ENCODE results near the gene MYO6.

DNA sequence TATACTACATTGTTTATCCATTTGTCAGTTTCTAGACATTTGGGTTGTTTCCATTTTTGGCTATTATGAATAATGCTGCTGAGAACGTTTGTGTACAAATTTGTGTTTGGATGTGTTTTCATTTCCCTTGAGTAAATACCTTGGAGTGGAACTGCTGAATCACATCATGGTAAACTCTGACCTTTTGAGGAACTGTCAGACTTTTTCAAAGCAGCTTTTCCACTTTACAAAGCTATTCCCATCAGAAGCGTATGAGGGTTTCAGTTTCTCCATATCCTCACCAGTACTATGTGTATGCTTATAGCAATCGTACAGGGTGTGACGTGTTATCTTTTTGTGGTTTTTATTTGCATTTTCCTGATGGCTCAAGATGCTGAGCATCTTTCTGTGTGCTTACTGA lies 103.7 kb downstream of the MYO6 start:
- TF ChIP-seq EZH2phosphoT487 (IDR thresholded peaks at IDR 0.05; ENCODE audit: insufficient read depth, low read depth) (no peak), EZH2 (IDR thresholded peaks at IDR 0.05; ENCODE audit: insufficient read depth, poor library complexity, severe bottlenecking) (no peak)
